ENCODE results near the gene GIGYF2.

DNA sequence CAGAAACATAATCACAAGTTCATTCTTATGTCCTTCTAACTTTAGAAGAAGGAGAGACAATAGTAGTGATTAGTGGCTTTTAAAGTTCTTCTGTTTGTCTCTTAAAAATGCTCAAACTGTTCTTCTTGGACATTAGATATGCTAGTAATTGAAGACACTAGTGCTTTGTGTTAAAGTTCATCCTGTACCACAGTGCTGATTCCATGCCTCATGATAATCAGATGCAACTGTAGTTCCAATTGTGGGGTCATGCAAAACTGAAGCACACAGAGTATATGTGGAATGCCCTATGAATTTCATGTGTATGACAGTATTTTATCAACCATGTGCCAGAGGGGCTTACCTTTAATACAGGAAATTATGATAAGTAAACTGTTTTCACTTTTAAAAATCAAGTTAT lies 90.7 kb downstream of the GIGYF2 start:
- TF ChIP-seq CTCF (IDR thresholded peaks at IDR 0.05; ENCODE audit: poor library complexity, severe bottlenecking) (no peak), SMC3 (conservative IDR thresholded peaks at IDR 0.05; ENCODE audit: poor library complexity) (no peak), REST (IDR thresholded peaks at IDR 0.05; ENCODE audit: borderline replicate concordance) (no peak), POLR2AphosphoS5 (IDR thresholded peaks at IDR 0.05) (no peak), EZH2 (IDR thresholded peaks at IDR 0.05; ENCODE audit: borderline replicate concordance, insufficient read depth, low read length, poor library complexity, severe bottlenecking) (no peak), RAD21 (conservative IDR thresholded peaks at IDR 0.05) (no peak), EP300 (conservative IDR thresholded peaks at IDR 0.05; ENCODE audit: poor library complexity, severe bottlenecking) (no peak)

Data from neural cell (in vitro differentiated cells).